CD4-positive, alpha-beta T cell treated with Interleukin-10 for 1 hour (primary cell): ENCODE results near the gene KRTAP24-1.

ENCODE experiments used
- DNase-seq: peaks from one replicate; pipeline ENCODE4 v3.0.0-alpha.2; 2020

The KRTAP24-1 gene

GRCh38 chr21:30233228-30234020 is 49.3 kb downstream of the KRTAP24-1 start:
- DNase-seq: no peak

- DNase-seq: no peak
Measured at GRCh38 chr21:30232011-30232410, 50.7 kb downstream of the KRTAP24-1 start.
